Spleen (tissue), 11 donors: ENCODE measurements around the gene KCNIP2. TPM values are rescaled to one million over a fixed set of nuclear protein-coding genes. Genes with fewer than 3 reads are reported as not detected.

Source experiments
- DNase-seq: peaks from one replicate; pipeline ENCODE4 v3.0.0-alpha.2; 2020
- H3K27ac ChIP-seq, 8 donors: fragments of 200-600 bp; sonication (generic) in 7 of 8; 1 replicate in 4 of 8; 2 replicates in 4 of 8; pipeline versions ENCODE4 v1.5.0 to v1.8.0; 2016 to 2021; ENCODE audit warnings: inconsistent platforms in 4 of 8, mild to moderate bottlenecking in 4 of 8, moderate library complexity in 1 of 8
- H3K27me3 ChIP-seq, 7 donors: fragments of 200-600 bp; sonication (generic) in 6 of 7; replicated peaks in 1 of 7; 1 replicate in 4 of 7; 2 replicates in 3 of 7; pipeline versions ENCODE4 v1.5.0 to v1.8.0; 2016 to 2021; ENCODE audit warnings: inconsistent platforms in 3 of 7, mild to moderate bottlenecking in 1 of 7
- H3K36me3 ChIP-seq, 6 donors: fragments of 200-600 bp; sonication (generic) in 5 of 6; 1 replicate in 4 of 6; 2 replicates in 2 of 6; pipeline versions ENCODE4 v1.5.0 to v1.8.0; 2016 to 2021; ENCODE audit warnings: inconsistent platforms in 2 of 6
- H3K4me1 ChIP-seq, 6 donors: fragments of 200-600 bp; sonication (generic) in 5 of 6; 1 replicate in 3 of 6; 2 replicates in 3 of 6; pipeline versions ENCODE4 v1.5.0 to v1.8.0; 2016 to 2021; ENCODE audit warnings: inconsistent platforms in 3 of 6
- H3K4me3 ChIP-seq, 8 donors: fragments of 200-600 bp; sonication (generic) in 7 of 8; 1 replicate in 4 of 8; 2 replicates in 4 of 8; pipeline versions ENCODE4 v1.5.0 to v1.8.0; 2016 to 2021; ENCODE audit warnings: inconsistent platforms in 4 of 8, mild to moderate bottlenecking in 4 of 8, moderate library complexity in 2 of 8
- H3K9me3 ChIP-seq, 8 donors: fragments of 200-600 bp; sonication (generic) in 7 of 8; 1 replicate in 4 of 8; 2 replicates in 4 of 8; pipeline versions ENCODE4 v1.5.0 to v1.8.0; 2016 to 2021; ENCODE audit warnings: inconsistent platforms in 4 of 8
- POLR2A ChIP-seq, 3 donors: fragments of 450-650 bp; IDR thresholded peaks; one replicate each; pipeline ENCODE4 v1.5.1; 2017; ENCODE audit warnings: antibody characterized with exemption in 3 of 3, mild to moderate bottlenecking in 1 of 3
- POLR2AphosphoS5 ChIP-seq, 3 donors: sonication (generic); formaldehyde crosslinking; IDR thresholded peaks; one replicate each; pipeline ENCODE4 v1.5.1; 2017; ENCODE audit warnings: antibody characterized with exemption in 3 of 3
- WGBS, 5 donors: extraction: QIAGEN DNeasy Blood & Tissue Kit in 3 of 5; methylation state at CpG; one replicate each; pipeline versions ENCODE4 v1.1.5 to v1.1.7; 2013 to 2018; 5-methylcytosine and 5-hydroxymethylcytosine counted together
- intact Hi-C: fragments of 100-400 bp; cut with DNase I; formaldehyde crosslinking; loops from one replicate; pipeline ENCODE4 v1.15.0; 2023; ENCODE audit warnings: low total_unique reads
- polyA plus RNA-seq, 3 donors: library from polyadenylated mRNA; stranded (reverse); fragments of 200-250 nt; gene quantifications; one replicate each; pipeline ENCODE4 v1.2.1, GENCODE V29; 2013
- total RNA-seq, 7 donors: library from RNA; depleted of rRNA in 3 of 7; stranded (reverse); fragments of >200 nt in 3 of 7; fragmentation: NEBNext Ultra II Directional in 4 of 7; extraction: Animal tissue kit (Norgen Biotek cat#: 25700) in 4 of 7; gene quantifications; one replicate each; pipeline versions ENCODE4 v1.1.0 to v1.2.1, GENCODE V29; 2016 to 2021
- TF ChIP-seq, protein P1 (sequence below), 11 experiments: fragments of 200-600 bp in 7 of 11; fragments of 450-650 bp in 4 of 11; sonication (generic) in 4 of 11; IDR thresholded peaks in 8 of 11; conservative IDR thresholded peaks in 3 of 11; 1 replicate in 7 of 11; 2 replicates in 4 of 11; pipeline versions ENCODE4 v1.4.0 to v1.8.0; 2016 to 2021; ENCODE audit warnings: antibody characterized with exemption in 11 of 11, inconsistent platforms in 4 of 11, mild to moderate bottlenecking in 1 of 11
- donor health status: healthy with polysubstance abuse.
- donor health status: DM: no; HTN: no; CAD: no; lungs with moderate emphysema.
- donor health status: DM: no; HTN: no; CAD: no.
- donor health status: Bipolar disorder and iron deficiency.
- donor health status: healthy.
- donor health status: DM: no; HTN: no; CAD: no.
- donor health status: DM: yes; HTN: yes; CAD: no.

The KCNIP2 gene
- total and polyA plus RNA-seq, 10 donors = 1.00 to 8.6 (median 5.2) TPM

DNA sequence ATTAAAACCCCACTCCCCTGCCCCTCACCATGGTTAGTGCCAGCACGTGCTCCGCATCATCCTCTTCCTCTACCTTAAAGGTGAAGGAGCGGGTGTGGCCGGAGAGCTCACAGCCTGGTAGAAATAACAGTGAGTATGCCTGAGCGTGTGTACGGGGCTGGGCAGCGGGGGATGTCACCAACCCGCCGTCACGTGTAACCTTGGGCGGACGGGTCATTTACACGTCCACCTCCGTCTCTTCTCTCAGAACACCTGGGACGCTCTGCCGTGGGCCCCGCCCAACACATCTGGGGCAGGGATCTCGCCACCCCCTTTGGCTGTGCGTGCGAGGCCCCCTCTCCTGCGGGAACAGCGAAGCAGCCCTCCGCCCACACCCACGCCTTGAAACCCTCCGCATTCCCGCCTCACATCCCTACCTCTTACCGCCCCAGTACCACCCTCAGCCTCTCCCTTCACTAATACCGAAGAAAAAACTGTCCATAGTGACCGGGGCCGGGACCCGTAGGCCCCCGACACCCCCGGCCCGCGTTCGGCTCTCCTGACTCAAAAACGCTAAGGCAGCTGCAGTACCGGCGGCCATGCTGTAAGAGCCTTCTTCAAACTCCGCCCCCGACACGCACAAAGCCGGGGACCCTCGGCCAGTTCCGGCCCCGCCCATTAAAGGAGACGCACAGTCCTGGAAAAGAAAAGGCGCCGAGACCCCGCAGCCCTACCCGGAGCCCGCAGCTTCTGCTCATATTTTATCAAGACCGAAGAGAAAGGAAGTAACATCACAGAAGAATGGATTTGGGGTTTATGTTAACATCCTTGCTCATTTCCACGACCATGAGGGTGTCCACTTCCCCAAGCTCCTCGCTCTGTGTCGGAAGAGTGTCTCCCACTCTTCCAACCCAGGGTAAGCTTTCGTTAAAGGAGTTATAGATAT is 60.5 kb downstream of the KCNIP2 start, which contains the start of gene NPM3:
NPM3 (minus strand) TSS at position 636 of the 925 bp plus-strand sequence; CDS start at position 580, 56 bp downstream.
- Histone ChIP-seq H3K27ac (peak within 1 kb of the TSS; percentile 37 to 81 (median 50)), H3K27me3 (peaks cover 0 to 22% (median 18%) of the 10 kb centered on the region in 7 donors), H3K4me1 (peaks cover 14 to 81% (median 66%) of the 10 kb centered on the region in 6 donors), H3K9me3 (no peaks in the 10 kb centered on the region), H3K36me3 (peaks cover 0 to 44% (median 31%) of the 10 kb centered on the region in 6 donors), H3K4me3 (peak within 1 kb of the TSS; percentile 30 to 88 (median 64))
- TF ChIP-seq POLR2A (IDR thresholded peaks at IDR 0.05) = no peak
- TF ChIP-seq POLR2AphosphoS5 (IDR thresholded peaks at IDR 0.05) = peak; percentile 59 to 82 (median 72)
- TF ChIP-seq, protein P1, sequence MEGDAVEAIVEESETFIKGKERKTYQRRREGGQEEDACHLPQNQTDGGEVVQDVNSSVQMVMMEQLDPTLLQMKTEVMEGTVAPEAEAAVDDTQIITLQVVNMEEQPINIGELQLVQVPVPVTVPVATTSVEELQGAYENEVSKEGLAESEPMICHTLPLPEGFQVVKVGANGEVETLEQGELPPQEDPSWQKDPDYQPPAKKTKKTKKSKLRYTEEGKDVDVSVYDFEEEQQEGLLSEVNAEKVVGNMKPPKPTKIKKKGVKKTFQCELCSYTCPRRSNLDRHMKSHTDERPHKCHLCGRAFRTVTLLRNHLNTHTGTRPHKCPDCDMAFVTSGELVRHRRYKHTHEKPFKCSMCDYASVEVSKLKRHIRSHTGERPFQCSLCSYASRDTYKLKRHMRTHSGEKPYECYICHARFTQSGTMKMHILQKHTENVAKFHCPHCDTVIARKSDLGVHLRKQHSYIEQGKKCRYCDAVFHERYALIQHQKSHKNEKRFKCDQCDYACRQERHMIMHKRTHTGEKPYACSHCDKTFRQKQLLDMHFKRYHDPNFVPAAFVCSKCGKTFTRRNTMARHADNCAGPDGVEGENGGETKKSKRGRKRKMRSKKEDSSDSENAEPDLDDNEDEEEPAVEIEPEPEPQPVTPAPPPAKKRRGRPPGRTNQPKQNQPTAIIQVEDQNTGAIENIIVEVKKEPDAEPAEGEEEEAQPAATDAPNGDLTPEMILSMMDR (IDR thresholded peaks at IDR 0.05 in 8 of 11, conservative IDR thresholded peaks at IDR 0.05 in 3 of 11) = no peak
- WGBS, 5 donors = 1 to 2% (median 2%) methylated on average over 51 to 57 of the region's 57 CpGs
- DNase-seq = peak; percentile 94
- intact Hi-C loops = loop anchor here (5.0 to 10.0 kb wide), 2 partner anchors 178 to 571 kb away; no protein-coding TSS in a partner anchor

DNA sequence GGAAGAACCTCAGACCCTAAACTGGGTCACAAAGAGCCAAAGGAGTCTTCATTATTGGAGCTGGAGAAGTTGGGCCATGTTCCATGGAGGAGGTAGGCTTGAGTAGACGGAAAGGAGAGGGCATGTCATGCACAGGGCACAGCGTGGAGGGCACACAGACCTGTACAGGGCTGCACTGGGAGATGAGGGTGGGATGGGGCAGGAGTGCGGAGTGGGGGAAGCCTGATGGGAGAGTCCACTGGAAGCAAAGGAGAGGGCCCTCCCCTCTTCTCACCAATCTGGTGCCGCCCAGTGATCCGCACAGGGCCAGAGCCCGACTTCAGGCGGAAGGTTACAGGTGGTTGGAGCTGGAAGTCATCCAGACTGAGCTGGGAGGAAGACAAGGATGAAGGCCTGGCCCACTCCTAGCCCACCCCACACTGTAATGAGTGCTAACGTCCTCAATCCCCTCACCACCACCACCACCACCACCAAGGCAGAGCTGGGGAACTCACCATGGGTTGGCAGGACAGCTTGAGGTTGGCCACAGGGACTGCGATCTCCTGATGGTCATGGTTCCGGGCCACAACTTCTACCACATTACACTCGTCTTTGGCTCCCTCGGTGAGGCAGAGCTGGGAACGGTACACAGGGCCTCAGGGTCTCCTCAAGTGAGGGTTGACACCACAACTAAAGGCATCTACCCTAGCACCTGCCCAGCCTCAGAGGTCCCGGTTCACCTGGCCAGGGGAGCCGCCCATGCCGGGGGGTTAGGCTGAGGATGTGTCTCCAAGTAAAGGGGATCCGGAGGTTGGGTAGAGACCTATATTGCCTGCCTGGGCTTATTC is 61.4 kb downstream of the KCNIP2 start:
- peak; percentile 62 for DNase-seq
- TF ChIP-seq, protein P1 (IDR thresholded peaks at IDR 0.05 in 8 of 11, conservative IDR thresholded peaks at IDR 0.05 in 3 of 11) = no peak
- peaks cover 0 to 35% (median 23%) of the 10 kb centered on the region in 6 donors for H3K36me3 ChIP-seq
- peaks cover 14 to 82% (median 66%) of the 10 kb centered on the region in 6 donors for H3K4me1 ChIP-seq
- peaks cover 0 to 31% (median 24%) of the 10 kb centered on the region in 7 donors for H3K27me3 ChIP-seq
- 53 to 75% (median 62%) methylated on average over 11 to 17 of the region's 17 CpGs for WGBS, 5 donors
- H3K4me3 ChIP-seq = peak overlapping the region; percentile 30 to 88 (median 64)
- H3K27ac ChIP-seq = peak overlapping the region in 1 of 8 donors; percentile 75
- no peaks in the 10 kb centered on the region for H3K9me3 ChIP-seq
- intact Hi-C loops = loop anchor here (5.0 to 10.0 kb wide), 2 partner anchors 177 to 570 kb away; no protein-coding TSS in a partner anchor

DNA sequence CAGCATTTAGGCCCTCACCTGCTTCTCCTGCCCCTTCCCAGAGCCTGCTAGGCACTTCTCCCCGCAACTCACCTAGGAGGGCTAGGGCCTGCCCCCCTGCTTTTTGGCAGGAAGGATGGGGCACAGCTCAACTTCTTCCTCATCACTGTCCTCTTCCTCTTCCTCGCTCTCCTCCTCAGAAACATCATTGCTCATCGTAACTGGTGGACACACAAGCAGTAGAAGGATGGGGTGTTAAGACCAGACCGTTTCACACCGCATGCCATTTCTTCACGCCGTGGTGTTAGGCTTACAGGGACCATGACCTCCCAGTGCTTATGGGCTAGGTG is 62.0 kb downstream of the KCNIP2 start:
- WGBS, 5 donors = 74 to 86% (median 80%) methylated on average over 7 of the region's 7 CpGs
- no peaks in the 10 kb centered on the region for H3K9me3 ChIP-seq
- intact Hi-C loops = loop anchor here (5.0 to 10.0 kb wide), 2 partner anchors 177 to 569 kb away; no protein-coding TSS in a partner anchor
- H3K36me3 ChIP-seq = peaks cover 0 to 30% (median 18%) of the 10 kb centered on the region in 6 donors
- H3K27ac ChIP-seq = no peak overlapping the region
- H3K27me3 ChIP-seq = peaks cover 0 to 37% (median 30%) of the 10 kb centered on the region in 7 donors
- DNase-seq = peak; percentile 53
- no peak overlapping the region for H3K4me3 ChIP-seq
- TF ChIP-seq, protein P1 (IDR thresholded peaks at IDR 0.05 in 8 of 11, conservative IDR thresholded peaks at IDR 0.05 in 3 of 11) = no peak
- TF ChIP-seq POLR2AphosphoS5 (IDR thresholded peaks at IDR 0.05) (no peak), POLR2A (IDR thresholded peaks at IDR 0.05) (no peak)
- peaks cover 14 to 85% (median 67%) of the 10 kb centered on the region in 6 donors for H3K4me1 ChIP-seq
